Measurements from ENCODE around the gene GID4.

GID4 gene

DNA sequence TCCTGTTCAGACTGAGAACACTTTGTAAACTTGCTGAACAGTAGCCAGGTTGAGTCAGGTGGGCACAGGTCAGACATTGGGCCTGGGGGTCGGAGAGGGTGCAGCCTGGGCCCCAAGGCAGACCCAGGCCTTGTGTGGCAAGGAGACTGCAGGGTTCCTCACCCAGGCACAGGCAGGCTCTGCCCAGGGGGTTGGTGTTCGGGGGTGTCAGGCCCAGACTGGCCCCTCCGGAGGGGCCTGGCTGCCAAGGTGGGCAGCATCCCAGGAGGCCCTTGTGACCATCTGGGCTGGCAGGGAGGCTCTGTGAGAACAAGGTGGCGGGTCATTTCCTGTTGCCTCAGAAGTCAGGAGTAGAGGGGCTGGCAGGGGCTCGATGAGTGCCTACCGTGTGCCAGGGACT is 68.8 kb downstream of the GID4 start:
- H3K4me3 Mint-ChIP-seq, result no peak overlapping the region
- peaks cover 7 to 8% of the 10 kb centered on the region in 2 donors for H3K4me1 Mint-ChIP-seq
- no peaks in the 10 kb centered on the region for H3K27me3 Mint-ChIP-seq
- H3K9me3 Mint-ChIP-seq, result no peaks in the 10 kb centered on the region
- H3K27ac Mint-ChIP-seq, result no peak overlapping the region
- no peak for ATAC-seq (replicated peaks)
- peaks cover 16 to 38% of the 10 kb centered on the region in 2 donors for H3K36me3 Mint-ChIP-seq
- DNase-seq, result no peak

DNA sequence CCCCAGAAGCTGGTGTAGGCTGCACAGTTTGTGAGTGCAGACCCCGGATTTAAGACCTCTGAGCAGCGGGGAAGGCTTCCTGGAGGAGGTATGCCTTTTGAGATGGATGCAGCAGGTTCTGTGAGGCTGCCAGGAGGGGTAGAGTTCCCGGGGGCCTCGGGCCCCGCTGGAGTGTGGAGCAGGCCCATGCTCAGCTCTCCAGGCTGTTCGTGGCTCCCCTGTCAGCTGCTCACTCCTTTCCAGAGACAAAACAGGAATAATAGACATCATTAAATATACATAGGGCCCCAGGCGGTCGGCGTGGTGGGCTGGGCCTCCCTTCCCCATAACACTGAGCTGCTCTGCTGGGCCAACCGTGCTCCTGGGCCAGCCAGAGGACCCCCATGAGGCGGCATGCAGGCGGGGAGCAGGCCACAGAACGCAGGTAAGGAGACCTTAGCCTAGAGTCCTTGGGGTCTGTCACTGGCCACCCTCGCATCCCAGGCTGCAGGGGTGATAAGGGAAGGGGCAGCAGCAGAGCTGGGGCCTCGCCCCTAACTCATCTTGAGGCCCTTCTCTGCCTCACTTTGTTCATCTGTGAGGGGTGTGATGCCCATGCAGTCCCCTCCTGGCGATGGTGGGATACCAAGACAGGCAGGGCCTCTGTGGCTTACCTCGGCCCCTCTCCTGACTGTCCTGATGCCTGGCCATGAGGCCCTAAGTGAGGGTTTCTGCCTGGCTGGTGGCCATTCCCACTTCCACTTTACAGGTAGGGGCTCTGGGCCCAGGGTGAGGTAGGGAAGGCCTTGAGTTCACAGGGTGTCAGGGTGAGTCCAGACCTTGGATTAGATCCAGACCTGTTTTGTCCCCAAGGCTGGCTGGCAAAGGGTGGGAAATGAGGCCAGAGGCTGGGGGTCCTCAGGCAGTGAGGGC is 69.4 kb downstream of the GID4 start, which contains the start of gene MYO15A:
Gene MYO15A (plus strand): TSS at position 356 of the 912 bp plus-strand sequence. CDS start 10,045 bp downstream, outside the sequence.
- H3K36me3 Mint-ChIP-seq, result peaks cover 12 to 32% of the 10 kb centered on the region in 2 donors
- no peaks in the 10 kb centered on the region for H3K9me3 Mint-ChIP-seq
- DNase-seq (no peak), ATAC-seq (replicated peaks) (no peak)
- H3K27me3 Mint-ChIP-seq, result no peaks in the 10 kb centered on the region
- peaks cover under 1 to 2% of the 10 kb centered on the region in 2 donors for H3K4me1 Mint-ChIP-seq
- H3K4me3 Mint-ChIP-seq, result no peak within 1 kb of the TSS
- peak within 1 kb of the TSS; percentile 28 for H3K27ac Mint-ChIP-seq

DNA sequence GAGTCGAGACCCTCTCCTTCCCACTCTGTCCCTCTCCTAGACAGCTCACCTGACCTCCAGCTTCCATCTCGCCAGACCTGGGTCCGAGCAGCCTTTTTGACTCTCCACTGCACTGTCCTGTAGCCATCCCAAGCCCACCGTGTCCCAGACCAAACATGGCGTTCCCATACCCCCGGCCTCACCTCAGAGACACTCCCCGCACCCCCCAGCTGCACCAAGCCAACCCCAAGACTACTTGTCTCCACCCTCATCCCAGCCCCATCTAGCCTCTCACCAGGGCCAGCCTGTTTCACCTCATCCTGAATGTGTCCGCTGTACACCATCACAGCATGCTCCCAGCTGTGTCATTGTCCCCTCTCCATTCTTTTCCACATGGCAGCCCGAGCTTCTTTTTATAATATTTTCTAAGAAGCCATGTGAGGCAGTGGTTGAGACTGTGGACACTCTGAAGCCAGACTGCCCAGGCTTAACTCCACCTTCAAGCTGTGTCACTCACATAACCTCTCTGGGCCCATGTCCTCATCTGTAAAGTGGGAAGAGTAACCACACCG is 70.8 kb downstream of the GID4 start:
- H3K36me3 Mint-ChIP-seq, result peaks cover 7 to 20% of the 10 kb centered on the region in 2 donors
- peaks cover 0 to 2% of the 10 kb centered on the region in 2 donors for H3K27me3 Mint-ChIP-seq
- no peak overlapping the region for H3K27ac Mint-ChIP-seq
- DNase-seq (no peak), ATAC-seq (replicated peaks) (no peak)
- no peaks in the 10 kb centered on the region for H3K4me1 Mint-ChIP-seq
- peak overlapping the region in 1 of 2 donors; percentile 10 for H3K4me3 Mint-ChIP-seq
- H3K9me3 Mint-ChIP-seq, result no peaks in the 10 kb centered on the region

DNA sequence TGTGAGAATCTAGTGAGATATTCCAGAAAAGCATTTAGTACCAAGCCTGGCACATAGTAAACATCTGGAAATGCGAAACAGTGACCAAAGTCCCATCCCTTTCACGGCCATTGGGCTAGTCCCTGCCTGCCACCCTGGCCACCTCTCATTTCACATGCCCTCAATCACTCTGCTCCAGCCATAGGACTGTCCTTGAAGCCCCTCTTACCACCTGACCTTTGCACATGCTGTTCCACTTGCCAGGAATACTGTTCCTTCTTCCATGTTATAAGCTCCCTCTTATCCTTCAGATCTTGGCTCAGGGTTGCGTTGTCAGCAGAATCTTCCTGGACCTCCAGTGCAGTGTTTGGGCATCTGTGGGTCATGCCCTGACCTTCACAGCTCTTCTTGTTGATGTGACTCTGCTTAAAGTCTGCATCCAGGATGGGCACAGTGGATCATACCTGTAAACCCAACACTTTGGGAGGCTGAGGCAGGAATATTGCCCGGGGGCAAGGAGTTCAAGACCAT is 71.5 kb downstream of the GID4 start:
- peaks cover 7 to 15% of the 10 kb centered on the region in 2 donors for H3K36me3 Mint-ChIP-seq
- no peak overlapping the region for H3K27ac Mint-ChIP-seq
- DNase-seq (no peak), ATAC-seq (replicated peaks) (no peak)
- H3K4me3 Mint-ChIP-seq, result no peak overlapping the region
- peaks cover 0 to 4% of the 10 kb centered on the region in 2 donors for H3K27me3 Mint-ChIP-seq
- no peaks in the 10 kb centered on the region for H3K4me1 Mint-ChIP-seq
- H3K9me3 Mint-ChIP-seq, result no peaks in the 10 kb centered on the region

DNA sequence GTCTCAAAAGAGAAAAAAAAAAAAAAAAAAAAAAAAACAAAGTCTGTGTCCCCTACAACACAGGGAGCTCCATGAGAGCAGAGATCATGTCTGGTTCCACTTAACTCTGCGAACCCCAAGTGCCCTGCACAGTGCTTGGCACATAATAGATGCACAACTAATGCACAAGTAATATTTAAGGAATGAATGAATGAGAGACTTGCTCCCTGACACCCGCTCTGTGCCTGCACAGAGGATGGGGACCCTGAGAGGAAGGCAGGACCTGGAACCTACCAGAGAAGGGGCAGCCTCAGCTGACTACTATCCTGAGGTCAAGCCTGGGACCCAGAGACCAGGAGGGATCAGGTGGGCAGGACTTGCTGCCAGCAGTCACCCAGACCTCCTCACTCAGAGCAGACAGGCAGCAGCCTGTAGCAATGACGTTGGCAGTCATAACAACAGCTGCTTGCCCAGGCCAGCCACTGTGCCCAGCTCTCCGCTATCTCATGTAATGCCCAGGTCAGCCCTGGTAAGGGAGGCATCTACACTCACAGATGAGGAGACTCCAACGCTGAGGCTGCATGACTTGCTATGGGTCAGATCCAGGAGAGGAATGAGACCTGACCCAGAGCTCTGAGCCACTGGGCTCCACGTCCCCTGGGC is 72.2 kb downstream of the GID4 start:
- H3K27me3 Mint-ChIP-seq, result peaks cover 0 to 4% of the 10 kb centered on the region in 2 donors
- no peak for ATAC-seq (replicated peaks)
- no peaks in the 10 kb centered on the region for H3K9me3 Mint-ChIP-seq
- H3K36me3 Mint-ChIP-seq, result peaks cover 7 to 14% of the 10 kb centered on the region in 2 donors
- no peaks in the 10 kb centered on the region for H3K4me1 Mint-ChIP-seq
- H3K4me3 Mint-ChIP-seq, result no peak overlapping the region
- no peak overlapping the region for H3K27ac Mint-ChIP-seq
- no peak for DNase-seq

DNA sequence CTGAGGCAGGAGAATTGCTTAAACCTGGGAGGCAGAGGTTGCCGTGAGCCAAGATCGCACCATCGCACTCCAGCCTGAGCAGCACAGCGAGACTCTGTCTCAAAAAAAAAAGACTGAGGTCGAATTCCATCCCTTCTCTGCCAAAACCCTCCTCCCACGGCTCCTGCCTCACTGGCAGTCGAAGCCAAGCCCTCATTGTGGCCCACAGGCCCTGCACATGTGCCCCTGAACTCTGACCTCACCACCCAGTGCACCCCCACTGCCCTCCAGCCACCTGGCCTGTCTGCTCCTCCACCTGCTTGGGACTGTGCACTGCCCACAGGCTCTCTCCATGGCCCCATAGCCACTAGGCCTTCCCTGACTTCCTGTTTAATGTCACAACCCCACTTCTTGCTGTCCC is 76.3 kb downstream of the GID4 start:
- Mint-ChIP-seq H3K36me3 (no peaks in the 10 kb centered on the region), H3K27me3 (peaks cover 0 to 4% of the 10 kb centered on the region in 2 donors), H3K4me1 (no peaks in the 10 kb centered on the region), H3K4me3 (no peak overlapping the region), H3K27ac (no peak overlapping the region), H3K9me3 (peaks cover 4% of the 10 kb centered on the region in 2 donors)
- DNase-seq (no peak), ATAC-seq (replicated peaks) (no peak)

DNA sequence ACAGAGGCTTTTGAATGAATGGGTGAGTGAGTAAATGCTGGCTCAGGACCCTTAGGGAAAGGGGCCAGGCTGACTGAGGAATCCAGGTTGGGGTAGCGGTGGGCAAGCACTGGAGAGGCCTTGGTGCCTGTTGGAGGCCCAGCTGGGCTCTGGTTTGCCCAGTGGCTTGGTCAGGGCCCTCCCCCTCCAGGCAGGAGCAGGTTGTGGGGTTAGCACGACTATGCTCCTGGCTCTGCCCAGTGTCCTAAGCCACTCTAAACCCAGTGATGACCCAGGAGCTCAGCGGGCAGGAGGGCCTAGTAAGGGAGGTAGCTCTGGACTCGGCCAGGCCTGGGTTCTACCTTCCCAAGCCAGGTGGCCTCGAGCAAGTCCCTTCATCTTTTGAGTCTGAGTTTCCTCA is 76.9 kb downstream of the GID4 start:
- Mint-ChIP-seq H3K27me3 (peaks cover 0 to 4% of the 10 kb centered on the region in 2 donors), H3K9me3 (peaks cover 4% of the 10 kb centered on the region in 2 donors), H3K36me3 (no peaks in the 10 kb centered on the region), H3K27ac (no peak overlapping the region), H3K4me3 (no peak overlapping the region), H3K4me1 (no peaks in the 10 kb centered on the region)
- ATAC-seq (replicated peaks) (no peak), DNase-seq (no peak)

DNA sequence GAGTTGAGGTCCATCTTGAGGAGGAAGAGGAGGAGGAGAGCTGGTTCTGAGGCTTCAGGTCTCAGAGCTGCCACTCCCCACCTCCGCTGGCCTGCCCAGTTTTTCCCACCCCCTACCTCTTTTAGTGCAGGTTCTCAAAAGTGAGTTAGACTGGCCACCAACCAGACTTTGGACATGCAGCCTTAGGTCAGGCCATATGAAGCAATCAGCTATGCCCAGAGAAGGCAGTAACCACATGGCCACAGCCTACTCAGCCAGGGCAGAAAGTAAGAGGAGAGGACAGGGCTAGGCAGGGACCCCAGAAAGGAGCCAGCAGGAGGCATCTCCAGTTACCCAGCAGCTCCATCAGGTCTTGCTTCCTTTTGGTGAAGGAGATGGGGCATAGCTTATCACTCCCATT is 78.3 kb downstream of the GID4 start:
- Mint-ChIP-seq H3K9me3 (peaks cover 4% of the 10 kb centered on the region in 2 donors), H3K4me1 (no peaks in the 10 kb centered on the region), H3K4me3 (no peak overlapping the region), H3K27ac (no peak overlapping the region), H3K27me3 (peaks cover 0 to 4% of the 10 kb centered on the region in 2 donors), H3K36me3 (no peaks in the 10 kb centered on the region)
- no peak for ATAC-seq (replicated peaks)
- no peak for DNase-seq
